Hepatocyte (in vitro differentiated cells): ENCODE results near the gene KCNJ16. TPM values are rescaled to one million over a fixed set of nuclear protein-coding genes. Genes with fewer than 3 reads are reported as not detected.
A peak's percentile ranks its signal among the peaks of the same experiment; 100 is the strongest.

Experiments used
- DNase-seq: peaks from one replicate; pipeline ENCODE4 v3.0.0-alpha.2; 2016; ENCODE audit warnings: low spot score
- H2AFZ ChIP-seq: fragments of 200-600 bp; sonication (generic); 2 replicates; pipeline ENCODE4 v1.6.0; 2016; ENCODE audit warnings: antibody characterized with exemption, mild to moderate bottlenecking
- H3K27ac ChIP-seq: fragments of 200-600 bp; sonication (generic); 2 replicates; pipeline ENCODE4 v1.5.1; 2016; ENCODE audit warnings: mild to moderate bottlenecking
- H3K27me3 ChIP-seq: fragments of 200-600 bp; sonication (generic); 2 replicates; pipeline ENCODE4 v1.6.1; 2016
- H3K36me3 ChIP-seq: fragments of 200-600 bp; sonication (generic); replicated peaks from 2 replicates; pipeline ENCODE4 v1.5.1; 2016; ENCODE audit warnings: low read depth; ENCODE audit not compliant: insufficient read depth
- H3K4me1 ChIP-seq: fragments of 200-600 bp; sonication (generic); 2 replicates; pipeline ENCODE4 v1.5.1; 2016; ENCODE audit warnings: mild to moderate bottlenecking, moderate library complexity; ENCODE audit not compliant: insufficient read depth
- H3K4me2 ChIP-seq: fragments of 200-600 bp; sonication (generic); 2 replicates; pipeline ENCODE4 v1.6.0; 2016
- H3K4me3 ChIP-seq: fragments of 200-600 bp; sonication (generic); 2 replicates; pipeline ENCODE4 v1.5.1; 2016; ENCODE audit warnings: mild to moderate bottlenecking
- H3K79me2 ChIP-seq: fragments of 200-600 bp; sonication (generic); 2 replicates; pipeline ENCODE4 v1.6.0; 2017; ENCODE audit warnings: mild to moderate bottlenecking
- H3K9me2 ChIP-seq: fragments of 200-600 bp; sonication (generic); replicated peaks from 2 replicates; pipeline ENCODE4 v1.6.0; 2017; ENCODE audit warnings: mild to moderate bottlenecking; ENCODE audit not compliant: insufficient read depth
- H3K9me3 ChIP-seq: fragments of 200-600 bp; sonication (generic); 2 replicates; pipeline ENCODE4 v1.5.1; 2016; ENCODE audit warnings: low read depth, mild to moderate bottlenecking
- H4K20me1 ChIP-seq: fragments of 200-600 bp; sonication (generic); 2 replicates; pipeline ENCODE4 v1.6.0; 2016; ENCODE audit warnings: mild to moderate bottlenecking; ENCODE audit not compliant: insufficient read depth, poor library complexity, severe bottlenecking
- CTCF ChIP-seq: fragments of 200-600 bp; sonication (generic); IDR thresholded peaks from 2 replicates; pipeline ENCODE4 v1.5.1; 2016; ENCODE audit warnings: antibody characterized with exemption, mild to moderate bottlenecking; ENCODE audit not compliant: poor library complexity
- EZH2 ChIP-seq: fragments of 200-600 bp; sonication (generic); IDR thresholded peaks from 2 replicates; pipeline ENCODE4 v1.6.1; 2016; ENCODE audit warnings: antibody characterized with exemption, mild to moderate bottlenecking, borderline replicate concordance
- EZH2phosphoT487 ChIP-seq: fragments of 200-600 bp; sonication (generic); IDR thresholded peaks from one replicate; pipeline ENCODE4 v1.6.1; 2018; ENCODE audit warnings: antibody characterized with exemption, mild to moderate bottlenecking, low read depth, moderate library complexity; ENCODE audit not compliant: unreplicated experiment, severe bottlenecking
- WGBS: methylation state at CpG from one replicate; pipeline ENCODE4 v1.1.6; 2016; ENCODE audit warnings: low lambda C conversion rate; ENCODE audit errors: missing lambda C conversion rate; 5-methylcytosine and 5-hydroxymethylcytosine counted together
- polyA plus RNA-seq: library from polyadenylated mRNA; unstranded; fragments of >200 nt; fragmentation: Nextera tagmentation; extraction: Ambion mirVana; gene quantifications from 2 replicates; pipeline ENCODE4 v1.2.1, GENCODE V29; 2016
- total RNA-seq: library from RNA; depleted of rRNA; stranded (reverse); fragments of >200 nt; gene quantifications from 2 replicates; pipeline ENCODE4 v1.2.3, GENCODE V29; 2014

KCNJ16 gene
- total and polyA plus RNA-seq, 2 experiments from 2014 or later: 2.7 to 40.6 TPM

GRCh38 chr17:70076189-70076588 is 1.2 kb downstream of the KCNJ16 start:
- Histone ChIP-seq H3K79me2 (no peaks in the 10 kb centered on the region), H3K36me3 (no peaks in the 10 kb centered on the region), H3K9me3 (no peaks in the 10 kb centered on the region), H3K4me1 (peaks cover 19% of the 10 kb centered on the region), H3K27me3 (no peaks in the 10 kb centered on the region), H3K9me2 (no peaks in the 10 kb centered on the region), H3K27ac (peak overlapping the region; percentile 51), H3K4me3 (no peak overlapping the region), H2AFZ (no peak overlapping the region), H3K4me2 (peak overlapping the region; percentile 53), H4K20me1 (no peaks in the 10 kb centered on the region)
- 29% methylated on average over 1 of the region's 1 CpG for WGBS
- TF ChIP-seq EZH2: no peak
- no peak for TF ChIP-seq EZH2phosphoT487
- TF ChIP-seq CTCF: no peak
- DNase-seq: no peak

GRCh38 chr17:70076831-70077230 is 1.8 kb downstream of the KCNJ16 start:
- H2AFZ ChIP-seq: no peak overlapping the region
- no peaks in the 10 kb centered on the region for H3K27me3 ChIP-seq
- WGBS: 67% methylated on average over 3 of the region's 3 CpGs
- no peaks in the 10 kb centered on the region for H4K20me1 ChIP-seq
- no peak overlapping the region for H3K4me3 ChIP-seq
- peaks cover 19% of the 10 kb centered on the region for H3K4me1 ChIP-seq
- TF ChIP-seq EZH2phosphoT487 (no peak), CTCF (no peak)
- no peaks in the 10 kb centered on the region for H3K36me3 ChIP-seq
- no peaks in the 10 kb centered on the region for H3K79me2 ChIP-seq
- H3K9me2 ChIP-seq: no peaks in the 10 kb centered on the region
- DNase-seq: no peak
- H3K27ac ChIP-seq: no peak overlapping the region
- no peaks in the 10 kb centered on the region for H3K9me3 ChIP-seq
- peak overlapping the region; percentile 53 for H3K4me2 ChIP-seq

- DNase-seq: no peak
- H3K27ac ChIP-seq: no peak overlapping the region
- WGBS: 46% methylated on average over 4 of the region's 4 CpGs
- H3K9me2 ChIP-seq: no peaks in the 10 kb centered on the region
- TF ChIP-seq CTCF: no peak
- TF ChIP-seq EZH2phosphoT487: no peak
- TF ChIP-seq EZH2: no peak
- no peaks in the 10 kb centered on the region for H3K9me3 ChIP-seq
- peak overlapping the region; percentile 53 for H3K4me2 ChIP-seq
- no peaks in the 10 kb centered on the region for H3K27me3 ChIP-seq
- H2AFZ ChIP-seq: no peak overlapping the region
- no peaks in the 10 kb centered on the region for H3K79me2 ChIP-seq
- peaks cover 19% of the 10 kb centered on the region for H3K4me1 ChIP-seq
- no peak overlapping the region for H3K4me3 ChIP-seq
- no peaks in the 10 kb centered on the region for H3K36me3 ChIP-seq
- H4K20me1 ChIP-seq: no peaks in the 10 kb centered on the region
Measured at GRCh38 chr17:70078549-70078948, 3.5 kb downstream of the KCNJ16 start.
